DMS114 treated with DMSO at 0.1 percent for 48 hours (cell line): ENCODE results near the gene TMEM253.
A peak's percentile ranks its signal among the peaks of the same experiment; 100 is the strongest.

ENCODE experiments used
- DNase-seq: peaks from one replicate; lab custom pipeline; 2025; ENCODE audit not compliant: unreplicated experiment; lab: John Stamatoyannopoulos, UW

Gene TMEM253

DNA sequence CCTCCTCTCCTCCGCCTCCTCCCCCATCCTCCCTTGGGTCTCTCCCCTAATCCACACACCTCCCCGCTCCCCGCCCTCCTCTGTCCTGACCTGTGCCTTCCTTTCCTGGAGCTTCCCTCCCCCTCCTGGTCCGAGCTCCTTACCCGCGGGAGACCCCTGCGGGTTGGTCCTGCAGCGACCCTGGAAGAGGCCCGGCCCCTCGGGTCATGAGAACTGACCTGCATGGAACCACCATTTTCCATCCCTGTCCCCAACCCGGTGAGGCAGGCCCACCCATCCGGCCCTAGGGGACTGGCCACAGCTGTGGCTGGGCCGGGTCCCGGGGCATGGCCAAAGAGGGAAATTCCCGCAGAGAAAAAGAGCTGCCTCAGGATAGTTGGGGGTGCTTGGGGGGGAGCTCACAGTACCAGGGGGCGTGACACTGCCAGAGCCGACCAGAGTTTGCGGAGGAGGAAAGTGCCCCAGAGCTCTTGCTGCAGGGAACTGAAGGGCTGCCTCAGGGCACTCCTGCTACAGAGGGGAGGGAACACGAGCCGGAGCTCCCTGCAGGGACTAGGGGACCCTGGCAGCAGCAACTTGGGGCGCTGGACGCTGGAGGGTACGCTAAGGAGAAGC, 30.1 kb upstream of the TMEM253 start:
- peak; percentile 9 for DNase-seq

- no peak for DNase-seq
Observed at GRCh38 chr14:21071225-21072030, 29.4 kb upstream of the TMEM253 start.

GRCh38 chr14:21072031-21072473, 28.8 kb upstream of the TMEM253 start:
- DNase-seq, result no peak

- no peak for DNase-seq
Observed at GRCh38 chr14:21072781-21073339, 28.0 kb upstream of the TMEM253 start.

DNA sequence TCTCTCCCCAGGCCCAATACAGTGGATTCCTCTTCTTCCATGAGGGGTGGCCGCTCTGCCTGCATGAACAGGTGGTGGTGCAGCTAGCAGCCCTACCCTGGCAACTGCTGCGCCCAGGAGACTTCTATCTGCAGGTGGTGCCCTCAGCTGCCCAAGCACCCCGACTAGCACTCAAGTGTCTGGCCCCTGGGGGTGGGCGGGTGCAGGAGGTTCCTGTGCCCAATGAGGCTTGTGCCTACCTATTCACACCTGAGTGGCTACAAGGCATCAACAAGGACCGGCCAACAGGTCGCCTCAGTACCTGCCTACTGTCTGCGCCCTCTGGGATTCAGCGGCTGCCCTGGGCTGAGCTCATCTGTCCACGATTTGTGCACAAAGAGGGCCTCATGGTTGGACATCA, 26.9 kb upstream of the TMEM253 start:
- no peak for DNase-seq

GRCh38 chr14:21074398-21075272, 26.2 kb upstream of the TMEM253 start:
- DNase-seq, result no peak

DNA sequence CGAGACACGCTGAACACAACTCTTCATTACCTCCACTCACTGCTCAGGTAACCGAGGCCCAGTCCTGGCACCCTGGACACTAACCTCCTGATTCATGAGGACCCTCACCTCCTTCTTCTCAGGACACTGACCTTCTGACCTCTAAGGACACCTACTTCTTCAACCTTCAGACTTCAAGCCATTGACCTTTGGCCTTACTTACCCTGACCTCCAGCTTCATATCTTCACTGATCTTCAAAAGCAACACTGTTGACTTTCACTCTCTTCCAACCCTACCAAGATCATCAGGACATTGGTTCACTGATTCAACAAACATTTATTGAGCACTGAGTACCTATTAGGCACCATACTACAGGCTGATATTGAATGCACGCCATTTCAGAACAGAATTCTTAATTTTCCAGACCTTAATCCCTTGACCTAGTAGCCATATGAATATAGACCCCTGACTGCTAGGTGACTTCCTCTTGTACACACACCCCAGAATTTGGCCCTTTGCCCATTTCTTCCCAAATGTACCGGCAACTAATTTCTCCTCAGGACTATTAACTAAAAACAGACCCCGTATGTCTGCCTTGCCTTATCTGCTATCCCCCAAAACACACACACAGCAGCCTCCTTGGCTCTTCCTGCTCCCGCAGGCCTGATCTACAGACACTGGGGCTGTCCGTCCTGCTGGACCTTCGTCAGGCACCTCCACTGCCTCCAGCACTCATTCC, 25.0 kb upstream of the TMEM253 start:
- no peak for DNase-seq

DNA sequence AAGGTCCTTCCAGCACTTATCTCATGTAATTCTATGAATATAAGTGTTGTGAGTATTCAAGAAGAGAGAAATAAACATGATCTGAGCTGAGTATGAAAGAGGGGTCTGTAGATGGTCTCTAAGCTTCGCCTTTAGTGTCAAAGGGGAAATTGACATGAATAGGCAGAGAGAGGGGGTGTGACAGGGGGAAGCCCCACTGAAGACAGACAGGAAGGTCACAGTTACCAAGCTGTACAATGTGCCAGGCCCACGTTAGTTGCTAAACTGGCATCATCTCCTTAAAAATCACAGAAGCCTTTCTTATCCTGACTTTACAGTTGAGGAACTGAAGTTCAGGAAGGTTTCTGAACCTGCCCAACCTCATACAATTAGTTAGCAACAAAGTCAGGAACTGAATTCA, 23.2 kb upstream of the TMEM253 start:
- DNase-seq, result no peak

- DNase-seq, result no peak
Observed at GRCh38 chr14:21078287-21078686, 22.6 kb upstream of the TMEM253 start.

GRCh38 chr14:21078726-21079125, 22.1 kb upstream of the TMEM253 start:
- no peak for DNase-seq

- DNase-seq, result no peak
Observed at GRCh38 chr14:21081521-21082142, 19.2 kb upstream of the TMEM253 start.

GRCh38 chr14:21083565-21084325, 17.1 kb upstream of the TMEM253 start:
- DNase-seq, result no peak

DNA sequence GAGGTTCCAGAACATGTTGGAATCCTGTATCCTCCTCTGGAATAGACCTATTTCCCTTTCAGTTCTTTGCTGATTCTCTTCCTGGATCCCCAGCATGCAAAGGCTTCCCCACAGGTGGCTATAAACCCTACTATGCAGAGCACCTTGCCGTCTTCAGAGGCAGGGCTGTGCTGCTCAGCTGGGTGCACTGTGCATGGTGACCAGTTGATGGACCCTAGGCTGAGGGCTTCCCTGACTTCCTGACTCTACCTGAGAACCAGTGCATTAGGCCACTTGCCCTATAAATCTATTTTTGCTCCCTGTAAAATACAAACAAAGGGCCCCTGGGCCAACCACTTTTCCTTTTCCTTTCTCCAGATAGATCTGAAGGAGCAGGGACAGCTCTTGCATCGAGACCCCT, 16.5 kb upstream of the TMEM253 start:
- no peak for DNase-seq

DNA sequence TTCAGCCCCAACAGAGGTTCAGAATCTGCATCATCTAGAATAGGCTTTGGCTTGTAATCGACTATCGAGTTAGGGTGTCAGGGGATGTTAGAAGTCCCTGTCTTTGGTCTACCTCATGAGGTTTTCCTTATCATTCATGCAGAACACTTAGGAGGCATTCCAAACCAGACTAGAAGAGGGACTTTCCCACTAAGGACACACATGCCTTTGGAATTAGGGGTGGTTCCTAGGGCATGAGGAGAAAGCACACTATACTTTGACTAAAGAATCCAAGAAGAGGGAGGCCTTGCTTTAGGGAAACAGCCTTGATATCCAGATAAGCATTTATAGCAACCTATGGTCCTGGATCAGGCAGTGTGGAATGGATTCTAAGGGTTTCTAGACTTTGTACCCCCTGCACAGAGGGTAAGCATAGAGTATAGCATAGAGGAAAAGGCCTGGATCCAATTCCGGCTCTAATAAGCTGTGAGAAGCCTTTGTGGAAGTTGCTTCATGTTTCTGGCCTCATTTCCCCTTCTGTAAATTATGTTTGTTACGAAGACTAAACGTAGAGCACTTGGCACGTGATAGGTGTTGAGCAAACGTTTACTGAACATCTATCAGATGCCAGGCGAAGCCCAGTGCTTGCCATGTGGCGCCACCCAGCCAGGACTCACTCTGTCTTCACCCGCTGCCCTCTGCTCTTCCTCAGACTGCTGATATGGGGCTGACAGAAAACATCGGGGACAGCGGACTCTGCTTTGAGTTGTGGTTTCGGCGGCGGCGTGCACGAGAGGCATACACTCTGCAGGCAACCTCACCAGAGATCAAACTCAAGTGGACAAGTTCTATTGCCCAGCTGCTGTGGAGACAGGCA, 15.6 kb upstream of the TMEM253 start:
- no peak for DNase-seq

DNA sequence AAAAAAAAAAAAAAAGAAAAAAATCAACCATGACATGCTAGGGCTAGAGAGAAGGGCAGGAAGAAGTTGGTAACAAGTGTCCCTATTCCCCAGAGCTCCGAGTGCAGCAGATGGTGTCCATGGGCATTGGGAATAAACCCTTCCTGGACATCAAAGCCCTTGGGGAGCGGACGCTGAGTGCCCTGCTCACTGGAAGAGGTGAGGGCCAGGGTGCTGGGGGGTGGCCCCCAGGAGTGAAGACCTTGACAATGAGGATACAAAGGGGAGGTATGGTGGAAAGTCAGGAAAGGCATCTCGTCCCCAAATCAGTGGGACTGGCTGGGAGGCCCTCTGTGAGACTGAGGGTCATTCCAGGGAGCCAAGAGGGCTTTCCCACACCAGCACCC, 14.0 kb upstream of the TMEM253 start:
- DNase-seq, result no peak

- DNase-seq, result no peak
Observed at GRCh38 chr14:21087294-21088091, 13.4 kb upstream of the TMEM253 start.

DNA sequence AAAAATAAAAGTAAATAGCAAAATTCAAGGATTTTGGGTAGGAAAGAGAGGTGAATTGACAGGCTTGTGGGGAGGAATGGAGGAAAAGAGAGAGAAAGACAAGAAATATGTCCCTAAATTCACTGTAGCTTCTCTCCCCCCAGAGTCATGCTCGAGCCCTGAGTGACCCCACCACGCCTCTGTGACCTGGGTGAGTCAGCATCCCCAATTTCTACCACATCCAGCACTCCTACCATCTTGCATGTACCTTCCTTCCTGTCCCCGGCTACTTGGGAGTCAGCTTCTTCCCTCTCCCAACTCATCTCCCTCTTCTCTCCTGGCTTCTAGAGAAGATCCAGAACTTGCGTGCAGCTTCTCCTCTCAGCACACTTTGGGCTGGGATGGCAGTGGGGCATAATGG, 12.2 kb upstream of the TMEM253 start:
- no peak for DNase-seq

DNA sequence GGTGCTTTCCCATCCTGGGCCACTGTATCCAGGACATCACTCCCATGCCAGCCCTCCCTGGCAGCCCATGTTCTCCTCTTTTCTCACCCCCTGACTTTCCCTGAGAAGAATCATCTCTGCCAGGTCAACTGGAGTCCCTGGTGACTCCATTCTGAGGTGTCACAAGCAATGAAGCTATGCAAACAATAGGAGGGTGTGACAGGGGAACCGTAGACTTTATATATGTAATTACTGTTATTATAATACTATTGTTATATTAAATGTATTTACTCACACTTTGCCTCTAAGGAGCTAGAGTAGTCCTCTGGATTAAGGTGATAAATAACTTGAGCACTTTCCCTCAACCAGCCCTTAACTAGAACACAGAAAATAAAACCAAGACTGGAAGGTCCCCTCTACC, 11.6 kb upstream of the TMEM253 start:
- no peak for DNase-seq
